Naive thymus-derived CD4-positive, alpha-beta T cell (primary cell): ENCODE results near the gene LST1. TPM values are rescaled to one million over a fixed set of nuclear protein-coding genes. Genes with fewer than 3 reads are reported as not detected.

Source experiments
- ATAC-seq: fragments of 150-1000 bp; cut with Tn5 transposase; 2 replicates; pipeline ENCODE4 v1.10.0; 2021; ENCODE audit warnings: mild to moderate bottlenecking, moderate library complexity
- CTCF ChIA-PET: fragments of 350-600 bp; sonication (Branson Sonifier 250); formaldehyde crosslinking; loops from one replicate; lab custom pipeline; 2021; ENCODE audit warnings: antibody characterized with exemption; lab: Charles Lee
- POLR2A ChIA-PET: fragments of 350-600 bp; sonication (Branson Sonifier 250); formaldehyde crosslinking; loops from one replicate; lab custom pipeline; 2021; ENCODE audit warnings: antibody characterized with exemption, inconsistent platforms; lab: Charles Lee
- DNase-seq, 9 donors: peaks; one replicate each; pipeline versions ENCODE4 v3.0.0 to v3.0.0-alpha.2; 2020 to 2022; ENCODE audit warnings: mixed read lengths in 1 of 9
- H3K27ac ChIP-seq: one replicate; pipeline ENCODE4 v1.7.0; 2013; ENCODE audit warnings: mild to moderate bottlenecking, low read depth, low read length, moderate library complexity
- H3K27me3 ChIP-seq, 2 donors: one replicate each; pipeline ENCODE4 v1.7.0; 2013; ENCODE audit warnings: low read length in 2 of 2, mild to moderate bottlenecking in 2 of 2, moderate library complexity in 2 of 2; ENCODE audit not compliant: control insufficient read depth in 2 of 2, insufficient read depth in 2 of 2
- H3K36me3 ChIP-seq, 3 experiments: 1 replicate in 2 of 3; 2 replicates in 1 of 3; pipeline ENCODE4 v1.7.0; 2013; ENCODE audit warnings: low read length in 3 of 3, mild to moderate bottlenecking in 3 of 3, moderate library complexity in 1 of 3; ENCODE audit not compliant: insufficient read depth in 3 of 3, control insufficient read depth in 2 of 3
- H3K4me1 ChIP-seq, 2 donors: one replicate each; pipeline ENCODE4 v1.7.0; 2013; ENCODE audit warnings: low read length in 2 of 2, mild to moderate bottlenecking in 2 of 2, moderate library complexity in 1 of 2; ENCODE audit not compliant: control insufficient read depth in 2 of 2, insufficient read depth in 2 of 2
- H3K4me3 ChIP-seq: 2 replicates; pipeline ENCODE4 v1.7.0; 2013; ENCODE audit warnings: mild to moderate bottlenecking, low read length
- H3K9me3 ChIP-seq, 3 experiments: 1 replicate in 2 of 3; 2 replicates in 1 of 3; pipeline ENCODE4 v1.7.0; 2013; ENCODE audit warnings: low read length in 3 of 3; ENCODE audit not compliant: control insufficient read depth in 2 of 3
- H3K27ac Mint-ChIP-seq, 9 donors: one replicate each; pipeline ENCODE4 v1.8.0; 2020 to 2022; ENCODE audit warnings: mixed read lengths in 9 of 9, mild to moderate bottlenecking in 8 of 9, moderate library complexity in 5 of 9, inconsistent platforms in 2 of 9
- H3K27me3 Mint-ChIP-seq, 5 donors: one replicate each; pipeline ENCODE4 v1.8.0; 2021 to 2022; ENCODE audit warnings: mixed read lengths in 5 of 5, mild to moderate bottlenecking in 1 of 5
- H3K36me3 Mint-ChIP-seq, 5 donors: one replicate each; pipeline ENCODE4 v1.8.0; 2020 to 2022; ENCODE audit warnings: mixed read lengths in 5 of 5, mild to moderate bottlenecking in 3 of 5, inconsistent platforms in 1 of 5
- H3K4me1 Mint-ChIP-seq, 7 donors: one replicate each; pipeline ENCODE4 v1.8.0; 2020 to 2022; ENCODE audit warnings: mixed read lengths in 7 of 7, mild to moderate bottlenecking in 3 of 7, inconsistent platforms in 1 of 7
- H3K4me3 Mint-ChIP-seq, 10 donors: one replicate each; pipeline ENCODE4 v1.8.0; 2020 to 2022; ENCODE audit warnings: mild to moderate bottlenecking in 10 of 10, mixed read lengths in 10 of 10, moderate library complexity in 6 of 10, inconsistent platforms in 2 of 10
- H3K9me3 Mint-ChIP-seq, 11 donors: one replicate each; pipeline ENCODE4 v1.8.0; 2020 to 2022; ENCODE audit warnings: mixed read lengths in 11 of 11, mild to moderate bottlenecking in 4 of 11, inconsistent platforms in 1 of 11, moderate library complexity in 1 of 11
- intact Hi-C, 2 donors: fragments of 100-400 bp; cut with micrococcal nuclease; formaldehyde crosslinking; loops; one replicate each; pipeline ENCODE4 v1.15.1; 2023
- polyA plus RNA-seq, 2 donors: library from polyadenylated mRNA; unstranded; fragments of 300-500 nt; fragmentation: Illumina TruSeq; gene quantifications; one replicate each; pipeline ENCODE4 v1.2.3, GENCODE V29; 2021
- total RNA-seq, 6 experiments: library from RNA in 5 of 6; stranded (reverse) in 5 of 6; gene quantifications; 1 replicate in 5 of 6; 2 replicates in 1 of 6; pipeline ENCODE4 v1.2.3 and lab custom pipeline; 2021 to 2026

Gene LST1
- total and polyA plus RNA-seq, 7 experiments from 2014 or later = 8.4 to 234 (median 16.2) TPM

DNA sequence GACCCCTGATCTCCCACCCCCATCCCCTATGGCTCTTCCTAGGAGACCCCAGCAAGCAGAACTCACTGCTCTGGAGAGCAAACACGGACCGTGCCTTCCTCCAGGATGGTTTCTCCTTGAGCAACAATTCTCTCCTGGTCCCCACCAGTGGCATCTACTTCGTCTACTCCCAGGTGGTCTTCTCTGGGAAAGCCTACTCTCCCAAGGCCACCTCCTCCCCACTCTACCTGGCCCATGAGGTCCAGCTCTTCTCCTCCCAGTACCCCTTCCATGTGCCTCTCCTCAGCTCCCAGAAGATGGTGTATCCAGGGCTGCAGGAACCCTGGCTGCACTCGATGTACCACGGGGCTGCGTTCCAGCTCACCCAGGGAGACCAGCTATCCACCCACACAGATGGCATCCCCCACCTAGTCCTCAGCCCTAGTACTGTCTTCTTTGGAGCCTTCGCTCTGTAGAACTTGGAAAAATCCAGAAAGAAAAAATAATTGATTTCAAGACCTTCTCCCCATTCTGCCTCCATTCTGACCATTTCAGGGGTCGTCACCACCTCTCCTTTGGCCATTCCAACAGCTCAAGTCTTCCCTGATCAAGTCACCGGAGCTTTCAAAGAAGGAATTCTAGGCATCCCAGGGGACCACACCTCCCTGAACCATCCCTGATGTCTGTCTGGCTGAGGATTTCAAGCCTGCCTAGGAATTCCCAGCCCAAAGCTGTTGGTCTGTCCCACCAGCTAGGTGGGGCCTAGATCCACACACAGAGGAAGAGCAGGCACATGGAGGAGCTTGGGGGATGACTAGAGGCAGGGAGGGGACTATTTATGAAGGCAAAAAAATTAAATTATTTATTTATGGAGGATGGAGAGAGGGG is 12.6 kb upstream of the LST1 start:
- intact Hi-C loops = loop anchor here in 1 of 2 donors (2.0 kb wide), 1 partner anchor 15 kb away; no protein-coding TSS in a partner anchor
- ATAC-seq (no peak), DNase-seq (no peak)
- Histone ChIP-seq H3K4me3 (peak overlapping the region; percentile 69), H3K4me1 (peaks cover 69 to 70% of the 10 kb centered on the region in 2 donors), H3K27me3 (no peaks in the 10 kb centered on the region), H3K27ac (peak overlapping the region; percentile 97), H3K9me3 (no peaks in the 10 kb centered on the region), H3K36me3 (peaks cover 0 to 7% (median 5%) of the 10 kb centered on the region in 3 experiments)
- peak overlapping the region; percentile 93 to 99 (median 98) for H3K4me3 Mint-ChIP-seq
- peaks cover 63 to 97% (median 93%) of the 10 kb centered on the region in 7 donors for H3K4me1 Mint-ChIP-seq
- POLR2A ChIA-PET = interaction anchor here (0.6 to 66.4 kb wide), 4 partner anchors 9 to 1398 kb away, joined by 3 to 3078 read pairs (median 1540); partner anchors contain the start of genes AIF1, ATP6V1G2, DDX39B and LST1
- H3K9me3 Mint-ChIP-seq = no peaks in the 10 kb centered on the region
- H3K27me3 Mint-ChIP-seq = peaks cover 0 to 16% (median 0%) of the 10 kb centered on the region in 5 donors
- peak overlapping the region; percentile 97 to 99 (median 99) for H3K27ac Mint-ChIP-seq
- CTCF ChIA-PET = interaction anchor here (1.5 to 18.2 kb wide), 5 partner anchors 12 to 81 kb away, joined by 3 to 687 read pairs (median 41); partner anchors contain the start of genes ATP6V1G2, LST1, LTB and NCR3
- H3K36me3 Mint-ChIP-seq = peaks cover 0 to 39% (median 4%) of the 10 kb centered on the region in 5 donors

DNA sequence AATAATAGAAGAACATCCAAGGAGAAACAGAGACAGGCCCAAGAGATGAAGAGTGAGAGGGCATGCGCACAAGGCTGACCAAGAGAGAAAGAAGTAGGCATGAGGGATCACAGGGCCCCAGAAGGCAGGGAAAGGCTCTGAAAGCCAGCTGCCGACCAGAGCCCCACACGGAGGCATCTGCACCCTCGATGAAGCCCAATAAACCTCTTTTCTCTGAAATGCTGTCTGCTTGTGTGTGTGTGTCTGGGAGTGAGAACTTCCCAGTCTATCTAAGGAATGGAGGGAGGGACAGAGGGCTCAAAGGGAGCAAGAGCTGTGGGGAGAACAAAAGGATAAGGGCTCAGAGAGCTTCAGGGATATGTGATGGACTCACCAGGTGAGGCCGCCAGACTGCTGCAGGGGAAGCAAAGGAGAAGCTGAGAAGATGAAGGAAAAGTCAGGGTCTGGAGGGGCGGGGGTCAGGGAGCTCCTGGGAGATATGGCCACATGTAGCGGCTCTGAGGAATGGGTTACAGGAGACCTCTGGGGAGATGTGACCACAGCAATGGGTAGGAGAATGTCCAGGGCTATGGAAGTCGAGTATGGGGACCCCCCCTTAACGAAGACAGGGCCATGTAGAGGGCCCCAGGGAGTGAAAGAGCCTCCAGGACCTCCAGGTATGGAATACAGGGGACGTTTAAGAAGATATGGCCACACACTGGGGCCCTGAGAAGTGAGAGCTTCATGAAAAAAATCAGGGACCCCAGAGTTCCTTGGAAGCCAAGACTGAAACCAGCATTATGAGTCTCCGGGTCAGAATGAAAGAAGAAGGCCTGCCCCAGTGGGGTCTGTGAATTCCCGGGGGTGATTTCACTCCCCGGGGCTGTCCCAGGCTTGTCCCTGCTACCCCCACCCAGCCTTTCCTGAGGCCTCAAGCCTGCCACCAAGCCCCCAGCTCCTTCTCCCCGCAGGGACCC is 11.7 kb upstream of the LST1 start:
- Mint-ChIP-seq H3K9me3 (no peaks in the 10 kb centered on the region), H3K27me3 (peaks cover 0 to 12% (median 0%) of the 10 kb centered on the region in 5 donors), H3K4me1 (peaks cover 55 to 97% (median 93%) of the 10 kb centered on the region in 7 donors), H3K4me3 (peak overlapping the region; percentile 39 to 99 (median 94)), H3K27ac (peak overlapping the region; percentile 97 to 99 (median 99)), H3K36me3 (peaks cover 0 to 45% (median 4%) of the 10 kb centered on the region in 5 donors)
- H3K9me3 ChIP-seq = no peaks in the 10 kb centered on the region
- no peaks in the 10 kb centered on the region for H3K27me3 ChIP-seq
- ATAC-seq = no peak
- peak overlapping the region; percentile 77 for H3K4me3 ChIP-seq
- H3K27ac ChIP-seq = peak overlapping the region; percentile 97
- POLR2A ChIA-PET = interaction anchor here (0.6 to 66.4 kb wide), 7 partner anchors 10 to 1770 kb away, joined by 3 to 3078 read pairs (median 4); partner anchors contain the start of genes AIF1, ATP6V1G2, BAG6 and DDX39B
- intact Hi-C loops = loop anchor here in 1 of 2 donors (2.0 to 5.0 kb wide), 2 partner anchors 16 to 163 kb away; partner anchors contain the start of gene CLIC1
- H3K36me3 ChIP-seq = peaks cover 0 to 7% (median 5%) of the 10 kb centered on the region in 3 experiments
- peak in 1 of 9 donors; percentile 53 for DNase-seq
- H3K4me1 ChIP-seq = peaks cover 62 to 69% of the 10 kb centered on the region in 2 donors
- CTCF ChIA-PET = interaction anchor here (1.3 to 18.2 kb wide), 6 partner anchors 11 to 82 kb away, joined by 3 to 687 read pairs (median 23); partner anchors contain the start of genes ATP6V1G2, DDX39B, LST1 and LTB

DNA sequence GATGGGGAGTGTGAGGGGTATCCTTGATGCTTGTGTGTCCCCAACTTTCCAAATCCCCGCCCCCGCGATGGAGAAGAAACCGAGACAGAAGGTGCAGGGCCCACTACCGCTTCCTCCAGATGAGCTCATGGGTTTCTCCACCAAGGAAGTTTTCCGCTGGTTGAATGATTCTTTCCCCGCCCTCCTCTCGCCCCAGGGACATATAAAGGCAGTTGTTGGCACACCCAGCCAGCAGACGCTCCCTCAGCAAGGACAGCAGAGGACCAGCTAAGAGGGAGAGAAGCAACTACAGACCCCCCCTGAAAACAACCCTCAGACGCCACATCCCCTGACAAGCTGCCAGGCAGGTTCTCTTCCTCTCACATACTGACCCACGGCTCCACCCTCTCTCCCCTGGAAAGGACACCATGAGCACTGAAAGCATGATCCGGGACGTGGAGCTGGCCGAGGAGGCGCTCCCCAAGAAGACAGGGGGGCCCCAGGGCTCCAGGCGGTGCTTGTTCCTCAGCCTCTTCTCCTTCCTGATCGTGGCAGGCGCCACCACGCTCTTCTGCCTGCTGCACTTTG is 10.7 kb upstream of the LST1 start, which contains the start of gene TNF:
TSS of gene TNF (plus strand) at position 231 of the 567 bp plus-strand sequence. CDS start at position 408, 177 bp downstream.
- H3K4me3 ChIP-seq = peak within 1 kb of the TSS; percentile 77
- no peaks in the 10 kb centered on the region for H3K9me3 ChIP-seq
- Mint-ChIP-seq H3K27me3 (peaks cover 0 to 3% (median 0%) of the 10 kb centered on the region in 5 donors), H3K9me3 (no peaks in the 10 kb centered on the region), H3K4me3 (peak within 1 kb of the TSS; percentile 85 to 99 (median 94)), H3K4me1 (peaks cover 54 to 98% (median 90%) of the 10 kb centered on the region in 7 donors), H3K36me3 (peaks cover 0 to 53% (median 5%) of the 10 kb centered on the region in 5 donors), H3K27ac (peak within 1 kb of the TSS; percentile 91 to 99 (median 99))
- ChIA-PET POLR2A (interaction anchor here (0.6 to 66.4 kb wide), 6 partner anchors 11 to 1769 kb away, joined by 3 to 3078 read pairs (median 7); partner anchors contain the start of genes AIF1, ATP6V1G2, BAG6 and DDX39B), CTCF (interaction anchor here (0.5 to 18.2 kb wide), 9 partner anchors 10 to 1811 kb away, joined by 3 to 687 read pairs (median 5); partner anchors contain the start of genes ATP6V1G2, DDX39B, LST1 and LTB)
- intact Hi-C loops = loop anchor here in 1 of 2 donors (2.0 to 5.0 kb wide), 2 partner anchors 17 to 162 kb away; partner anchors contain the start of gene CLIC1
- H3K36me3 ChIP-seq = peaks cover under 1 to 7% (median 5%) of the 10 kb centered on the region in 3 experiments
- peaks cover 62 to 71% of the 10 kb centered on the region in 2 donors for H3K4me1 ChIP-seq
- ATAC-seq (peak; percentile 26), DNase-seq (peak in 4 of 9 donors; percentile 37 to 89 (median 59))
- H3K27me3 ChIP-seq = no peaks in the 10 kb centered on the region
- peak within 1 kb of the TSS; percentile 97 for H3K27ac ChIP-seq

DNA sequence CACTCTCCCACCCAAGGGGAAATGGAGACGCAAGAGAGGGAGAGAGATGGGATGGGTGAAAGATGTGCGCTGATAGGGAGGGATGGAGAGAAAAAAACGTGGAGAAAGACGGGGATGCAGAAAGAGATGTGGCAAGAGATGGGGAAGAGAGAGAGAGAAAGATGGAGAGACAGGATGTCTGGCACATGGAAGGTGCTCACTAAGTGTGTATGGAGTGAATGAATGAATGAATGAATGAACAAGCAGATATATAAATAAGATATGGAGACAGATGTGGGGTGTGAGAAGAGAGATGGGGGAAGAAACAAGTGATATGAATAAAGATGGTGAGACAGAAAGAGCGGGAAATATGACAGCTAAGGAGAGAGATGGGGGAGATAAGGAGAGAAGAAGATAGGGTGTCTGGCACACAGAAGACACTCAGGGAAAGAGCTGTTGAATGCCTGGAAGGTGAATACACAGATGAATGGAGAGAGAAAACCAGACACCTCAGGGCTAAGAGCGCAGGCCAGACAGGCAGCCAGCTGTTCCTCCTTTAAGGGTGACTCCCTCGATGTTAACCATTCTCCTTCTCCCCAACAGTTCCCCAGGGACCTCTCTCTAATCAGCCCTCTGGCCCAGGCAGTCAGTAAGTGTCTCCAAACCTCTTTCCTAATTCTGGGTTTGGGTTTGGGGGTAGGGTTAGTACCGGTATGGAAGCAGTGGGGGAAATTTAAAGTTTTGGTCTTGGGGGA is 10.0 kb upstream of the LST1 start:
- Histone ChIP-seq H3K9me3 (no peaks in the 10 kb centered on the region), H3K4me3 (peak overlapping the region; percentile 77), H3K27me3 (no peaks in the 10 kb centered on the region), H3K4me1 (peaks cover 57 to 65% of the 10 kb centered on the region in 2 donors), H3K36me3 (peaks cover 4 to 9% (median 5%) of the 10 kb centered on the region in 3 experiments), H3K27ac (peak overlapping the region; percentile 97)
- Mint-ChIP-seq H3K36me3 (peaks cover 3 to 60% (median 10%) of the 10 kb centered on the region in 5 donors), H3K27me3 (peaks cover 0 to 3% (median 0%) of the 10 kb centered on the region in 5 donors), H3K9me3 (no peaks in the 10 kb centered on the region), H3K4me3 (peak overlapping the region; percentile 85 to 99 (median 93)), H3K4me1 (peaks cover 54 to 93% (median 85%) of the 10 kb centered on the region in 7 donors), H3K27ac (peak overlapping the region; percentile 91 to 99 (median 99))
- CTCF ChIA-PET = interaction anchor here (0.9 to 18.2 kb wide), 8 partner anchors 8 to 81 kb away, joined by 3 to 687 read pairs (median 6); partner anchors contain the start of genes ATP6V1G2, LST1, LTB and NCR3
- ATAC-seq (no peak), DNase-seq (peak in 1 of 9 donors; percentile 32)
- intact Hi-C loops = loop anchor here in 1 of 2 donors (1.0 to 5.0 kb wide), 3 partner anchors 8 to 161 kb away; partner anchors contain the start of gene CLIC1
- POLR2A ChIA-PET = interaction anchor here (0.7 to 66.4 kb wide), 6 partner anchors 12 to 88 kb away, joined by 3 to 3078 read pairs (median 7); partner anchors contain the start of genes AIF1, ATP6V1G2, BAG6 and DDX39B
